Type B pancreatic cell (in vitro differentiated cells): ENCODE data around the gene SFT2D2. TPM values are rescaled to one million over a fixed set of nuclear protein-coding genes. Genes with fewer than 3 reads are reported as not detected.

Experiments
- DNase-seq: peaks from one replicate; pipeline ENCODE4 v3.0.0; 2021; ENCODE audit warnings: mixed read lengths; ENCODE audit not compliant: unreplicated experiment; ENCODE audit errors: extremely low spot score
- H3K27ac Mint-ChIP-seq: 2 replicates; pipeline ENCODE4 v1.8.0; 2021; ENCODE audit warnings: mild to moderate bottlenecking, mixed read lengths
- H3K27me3 Mint-ChIP-seq: 2 replicates; pipeline ENCODE4 v1.8.0; 2021; ENCODE audit warnings: mixed read lengths
- H3K36me3 Mint-ChIP-seq: 2 replicates; pipeline ENCODE4 v1.8.0; 2021; ENCODE audit warnings: mixed read lengths
- H3K4me1 Mint-ChIP-seq: one replicate; pipeline ENCODE4 v1.8.0; 2021; ENCODE audit warnings: mixed read lengths; ENCODE audit not compliant: unreplicated experiment
- H3K4me3 Mint-ChIP-seq: 2 replicates; pipeline ENCODE4 v1.8.0; 2021; ENCODE audit warnings: mild to moderate bottlenecking, mixed read lengths
- H3K9me3 Mint-ChIP-seq: 2 replicates; pipeline ENCODE4 v1.8.0; 2021; ENCODE audit warnings: mixed read lengths
- CTCF ChIP-seq: fragments of 200-600 bp; sonication (generic); conservative IDR thresholded peaks from 2 replicates; pipeline ENCODE4 v1.5.0; 2021; ENCODE audit warnings: antibody characterized with exemption, mild to moderate bottlenecking
- total RNA-seq: library from RNA; stranded (reverse); gene quantifications from 2 replicates; pipeline ENCODE4 v1.2.1, GENCODE V29; 2021; ENCODE audit warnings: low replicate concordance

The SFT2D2 gene
- total RNA-seq, 1 donor from 2014 or later = 52.1 TPM

DNA sequence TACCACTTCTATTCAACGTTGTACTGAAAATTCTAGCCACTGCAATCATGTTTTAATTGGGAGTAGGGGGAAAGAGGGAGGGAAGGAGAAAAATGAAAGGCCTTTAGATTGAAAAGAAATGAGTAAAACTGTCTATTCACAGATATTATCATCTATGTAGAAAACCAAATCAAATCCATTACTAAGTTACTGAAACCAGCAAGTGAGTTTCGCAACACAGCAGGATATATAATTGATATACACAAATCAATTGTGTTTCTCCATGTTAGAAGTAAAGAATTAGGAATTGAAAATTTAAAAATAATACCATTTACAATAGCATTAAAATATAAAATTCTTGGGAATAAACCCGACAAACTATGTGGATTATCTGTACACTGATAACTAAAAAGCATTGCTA is 19.2 kb downstream of the SFT2D2 start:
- TF ChIP-seq CTCF = no peak
- no peaks in the 10 kb centered on the region for H3K27me3 Mint-ChIP-seq
- DNase-seq = no peak
- peaks cover 17% of the 10 kb centered on the region for H3K4me1 Mint-ChIP-seq
- H3K9me3 Mint-ChIP-seq = no peaks in the 10 kb centered on the region
- no peak overlapping the region for H3K4me3 Mint-ChIP-seq
- H3K27ac Mint-ChIP-seq = no peak overlapping the region
- peaks cover 61% of the 10 kb centered on the region for H3K36me3 Mint-ChIP-seq

DNA sequence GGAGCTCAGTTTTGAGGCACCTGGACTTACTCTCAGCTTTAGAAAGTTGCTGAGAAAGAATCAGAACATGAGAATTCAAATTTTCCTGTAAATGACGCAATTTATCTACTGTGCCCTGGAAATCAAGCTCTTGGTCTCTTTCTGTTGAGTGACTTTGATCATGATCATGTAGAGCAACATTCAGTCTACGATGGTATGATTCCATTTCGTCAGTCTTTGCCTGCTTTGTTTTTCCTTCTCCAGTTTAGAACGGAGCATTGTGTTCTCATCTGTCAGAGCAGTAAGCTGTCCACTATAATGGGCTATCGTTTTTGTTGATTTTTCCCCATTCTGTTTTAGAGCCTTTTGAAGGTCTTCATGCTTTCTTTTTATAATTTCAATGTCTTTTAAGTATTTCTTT is 20.7 kb downstream of the SFT2D2 start:
- DNase-seq = no peak
- Mint-ChIP-seq H3K27ac (no peak overlapping the region), H3K4me3 (no peak overlapping the region), H3K36me3 (peaks cover 60% of the 10 kb centered on the region), H3K9me3 (no peaks in the 10 kb centered on the region), H3K4me1 (peaks cover 24% of the 10 kb centered on the region), H3K27me3 (no peaks in the 10 kb centered on the region)
- TF ChIP-seq CTCF = no peak

DNA sequence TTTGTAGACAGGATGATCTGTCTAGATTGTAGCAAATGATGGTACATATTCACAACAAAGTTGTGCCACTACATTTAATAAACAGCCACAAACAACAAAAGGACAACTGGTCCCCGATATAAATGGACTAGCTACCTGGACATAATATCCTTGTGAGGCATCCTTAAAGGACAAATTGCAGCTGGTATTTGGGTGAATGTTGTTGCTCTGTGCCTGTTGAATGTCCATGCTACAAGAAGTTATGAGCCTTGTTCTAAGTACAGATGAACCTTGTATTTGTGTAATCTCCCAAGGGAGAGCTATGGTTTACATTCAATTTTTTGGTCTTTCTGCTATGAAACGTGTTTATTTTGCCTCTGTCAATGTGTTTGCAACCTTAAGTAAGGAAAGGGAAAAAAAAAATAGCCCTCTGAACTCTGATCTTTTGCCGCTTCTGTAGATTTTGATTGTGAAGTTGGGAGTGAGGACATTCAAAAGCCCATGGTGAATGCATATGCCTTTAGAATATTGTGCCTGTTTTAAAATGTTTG is 26.5 kb downstream of the SFT2D2 start:
- Mint-ChIP-seq H3K4me3 (no peak overlapping the region), H3K4me1 (peaks cover 12% of the 10 kb centered on the region), H3K9me3 (no peaks in the 10 kb centered on the region), H3K27me3 (no peaks in the 10 kb centered on the region), H3K36me3 (peaks cover 46% of the 10 kb centered on the region), H3K27ac (no peak overlapping the region)
- no peak for TF ChIP-seq CTCF
- DNase-seq = no peak

- Mint-ChIP-seq H3K4me1 (peaks cover 7% of the 10 kb centered on the region), H3K9me3 (no peaks in the 10 kb centered on the region), H3K27ac (no peak overlapping the region), H3K27me3 (no peaks in the 10 kb centered on the region), H3K4me3 (no peak overlapping the region), H3K36me3 (peaks cover 34% of the 10 kb centered on the region)
- no peak for DNase-seq
- no peak for TF ChIP-seq CTCF
Observed at GRCh38 chr1:168256164-168256563, 30.4 kb downstream of the SFT2D2 start.

DNA sequence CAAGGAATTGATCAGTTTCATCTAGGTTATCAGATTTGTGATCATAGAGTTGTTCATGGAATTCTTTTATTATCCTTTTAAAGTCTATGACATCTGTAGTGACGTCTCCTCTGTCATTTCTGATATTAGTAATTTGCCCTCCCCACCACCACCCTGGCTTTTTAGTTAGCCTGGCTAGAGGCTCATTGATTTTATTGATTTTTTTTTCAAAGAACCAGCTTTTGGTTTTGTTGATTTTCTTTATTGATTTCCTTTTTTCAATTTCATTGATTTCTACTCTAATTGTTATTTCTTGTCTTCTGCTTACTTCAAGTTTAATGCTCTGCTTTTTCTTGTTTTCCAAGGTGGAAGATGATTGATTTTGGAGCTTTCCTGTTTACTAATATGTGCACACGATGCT is 31.6 kb downstream of the SFT2D2 start:
- H3K36me3 Mint-ChIP-seq = peaks cover 36% of the 10 kb centered on the region
- no peaks in the 10 kb centered on the region for H3K9me3 Mint-ChIP-seq

More for the DNA sequence above, 31.6 kb downstream of the SFT2D2 start:
- TF ChIP-seq CTCF = no peak
- Mint-ChIP-seq H3K27me3 (no peaks in the 10 kb centered on the region), H3K4me1 (peaks cover 7% of the 10 kb centered on the region), H3K27ac (no peak overlapping the region), H3K4me3 (no peak overlapping the region)
- no peak for DNase-seq
